KMS-11 (cell line): ENCODE results near the gene PCYT1A.
"Not testable (repeated sequence)": the region's sequence is repeated elsewhere in the genome, so short reads cannot be mapped to it uniquely, and the experiment has no call there.

Experiments
- H2AFZ ChIP-seq: fragments of 200-600 bp; sonication (generic); 2 replicates; pipeline ENCODE4 v1.6.1; 2016; ENCODE audit warnings: antibody characterized with exemption, mixed run types, low read depth
- H3K27ac ChIP-seq: fragments of 200-600 bp; sonication (generic); 2 replicates; pipeline ENCODE4 v1.6.1; 2016; ENCODE audit warnings: mild to moderate bottlenecking, mixed run types
- H3K27me3 ChIP-seq: fragments of 200-600 bp; sonication (generic); 2 replicates; pipeline ENCODE4 v1.6.1; 2017; ENCODE audit warnings: mild to moderate bottlenecking, low read depth, mixed run types, moderate library complexity; ENCODE audit not compliant: insufficient read depth
- H3K36me3 ChIP-seq: fragments of 200-600 bp; sonication (generic); 2 replicates; pipeline ENCODE4 v1.6.1; 2017; ENCODE audit warnings: mild to moderate bottlenecking, mixed run types; ENCODE audit not compliant: insufficient read depth
- H3K4me1 ChIP-seq: fragments of 200-600 bp; sonication (generic); 2 replicates; pipeline ENCODE4 v1.6.1; 2016; ENCODE audit warnings: mild to moderate bottlenecking, low read depth, mixed run types; ENCODE audit not compliant: poor library complexity, severe bottlenecking
- H3K4me2 ChIP-seq: fragments of 200-600 bp; sonication (generic); 2 replicates; pipeline ENCODE4 v1.7.0; 2016; ENCODE audit warnings: mild to moderate bottlenecking, mixed run types
- H3K4me3 ChIP-seq: fragments of 200-600 bp; sonication (generic); IDR thresholded peaks from 2 replicates; pipeline ENCODE4 v1.6.1; 2017; ENCODE audit warnings: low read depth, low read length, mixed read lengths; ENCODE audit not compliant: insufficient read depth
- H3K79me2 ChIP-seq: fragments of 200-600 bp; sonication (generic); 2 replicates; pipeline ENCODE4 v1.6.1; 2016; ENCODE audit warnings: low read depth, mixed run types; ENCODE audit not compliant: insufficient read depth
- H3K9ac ChIP-seq: fragments of 200-600 bp; sonication (generic); 2 replicates; pipeline ENCODE4 v1.6.1; 2016; ENCODE audit warnings: mild to moderate bottlenecking, mixed run types
- H4K20me1 ChIP-seq: fragments of 200-600 bp; sonication (generic); 2 replicates; pipeline ENCODE4 v1.6.1; 2016; ENCODE audit warnings: mild to moderate bottlenecking, mixed run types; ENCODE audit not compliant: insufficient read depth
- CTCF ChIP-seq: fragments of 200-600 bp; sonication (generic); conservative IDR thresholded peaks from 2 replicates; pipeline ENCODE4 v1.6.1; 2017; ENCODE audit warnings: low read depth, mild to moderate bottlenecking, antibody characterized with exemption, low read length, moderate library complexity, mixed read lengths

Gene PCYT1A

GRCh38 chr3:196184881-196185280 lies 102.6 kb downstream of the PCYT1A start:
- no peak for TF ChIP-seq CTCF
- Histone ChIP-seq H4K20me1 (no peaks in the 10 kb centered on the region), H3K27ac (no peak overlapping the region)

DNA sequence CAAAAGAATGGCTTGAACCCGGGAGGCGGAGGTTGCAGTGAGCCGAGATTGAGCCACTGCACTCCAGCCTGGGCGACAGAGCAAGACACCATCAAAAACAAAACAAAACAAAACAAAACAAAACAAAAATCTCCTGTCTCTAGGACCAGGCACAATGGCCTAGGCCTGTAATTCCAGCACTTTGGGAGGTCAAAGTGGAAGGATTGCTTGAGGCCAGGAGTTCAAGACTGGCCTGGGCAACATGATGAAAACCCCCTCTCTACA lies 103.4 kb downstream of the PCYT1A start:
- H3K27ac ChIP-seq, H3K27me3 ChIP-seq, H2AFZ ChIP-seq, H3K4me3 ChIP-seq, H4K20me1 ChIP-seq, H3K36me3 ChIP-seq, H3K4me2 ChIP-seq, H3K79me2 ChIP-seq, H3K9ac ChIP-seq: not testable (repeated sequence)
- peaks cover 48% of the 10 kb centered on the region for H3K4me1 ChIP-seq

More at GRCh38 chr3:196184881-196185280, 102.6 kb downstream of the PCYT1A start:
- Histone ChIP-seq H3K4me2 (no peak overlapping the region), H3K27me3 (no peaks in the 10 kb centered on the region), H3K79me2 (no peaks in the 10 kb centered on the region), H3K36me3 (no peaks in the 10 kb centered on the region), H2AFZ (no peak overlapping the region), H3K4me3 (no peak overlapping the region), H3K4me1 (peaks cover 48% of the 10 kb centered on the region), H3K9ac (no peak overlapping the region)

- Histone ChIP-seq H3K9ac (no peak overlapping the region), H3K27ac (no peak overlapping the region), H3K4me3 (no peak overlapping the region), H3K4me1 (peaks cover 34% of the 10 kb centered on the region), H3K4me2 (peak overlapping the region; percentile 59; the same call in 1 of the 2 replicates), H3K36me3 (no peaks in the 10 kb centered on the region), H3K27me3 (no peaks in the 10 kb centered on the region), H2AFZ (0 out of 2 replicates have a peak overlapping the region, but pooled peaks have one; percentile 41), H4K20me1 (no peaks in the 10 kb centered on the region), H3K79me2 (no peaks in the 10 kb centered on the region)
- no peak for TF ChIP-seq CTCF
Measured at GRCh38 chr3:196181127-196181546, 106.4 kb downstream of the PCYT1A start.

GRCh38 chr3:196180346-196180745 lies 107.2 kb downstream of the PCYT1A start:
- H2AFZ ChIP-seq: no peak overlapping the region
- no peak overlapping the region for H3K4me3 ChIP-seq

More at GRCh38 chr3:196180346-196180745, 107.2 kb downstream of the PCYT1A start:
- Histone ChIP-seq H4K20me1 (no peaks in the 10 kb centered on the region), H3K27me3 (no peaks in the 10 kb centered on the region), H3K36me3 (no peaks in the 10 kb centered on the region), H3K4me1 (peaks cover 32% of the 10 kb centered on the region), H3K9ac (no peak overlapping the region), H3K27ac (no peak overlapping the region), H3K4me2 (no peak overlapping the region), H3K79me2 (no peaks in the 10 kb centered on the region)
- TF ChIP-seq CTCF: no peak
